Activated naive CD8-positive, alpha-beta T cell treated with anti-CD3 and anti-CD28 coated beads, Interleukin-2, amount 50 U/mL, for 24 hours (primary cell): ENCODE data around the gene CLCN7.

ENCODE experiments used
- ATAC-seq: fragments of 150-1000 bp; cut with Tn5 transposase; one replicate; pipeline ENCODE4 v1.10.0; 2021
- DNase-seq: peaks from one replicate; pipeline ENCODE4 v3.0.0; 2021
- H3K27ac Mint-ChIP-seq: one replicate; pipeline ENCODE4 v1.8.0; 2021; ENCODE audit warnings: mild to moderate bottlenecking, mixed read lengths
- H3K27me3 Mint-ChIP-seq: one replicate; pipeline ENCODE4 v1.8.0; 2021; ENCODE audit warnings: mixed read lengths
- H3K36me3 Mint-ChIP-seq: one replicate; pipeline ENCODE4 v1.8.0; 2021; ENCODE audit warnings: low read depth, mixed read lengths
- H3K4me1 Mint-ChIP-seq: one replicate; pipeline ENCODE4 v1.8.0; 2021; ENCODE audit warnings: mixed read lengths
- H3K4me3 Mint-ChIP-seq: one replicate; pipeline ENCODE4 v1.8.0; 2021; ENCODE audit warnings: mild to moderate bottlenecking, moderate library complexity, mixed read lengths
- H3K9me3 Mint-ChIP-seq: one replicate; pipeline ENCODE4 v1.8.0; 2021; ENCODE audit warnings: mixed read lengths

Gene CLCN7

GRCh38 chr16:1466054-1466453, 8.8 kb downstream of the CLCN7 start:
- Mint-ChIP-seq H3K27me3 (no peaks in the 10 kb centered on the region), H3K27ac (no peak overlapping the region), H3K4me1 (peaks cover 11% of the 10 kb centered on the region), H3K4me3 (no peak overlapping the region), H3K9me3 (no peaks in the 10 kb centered on the region), H3K36me3 (no peaks in the 10 kb centered on the region)
- ATAC-seq (no peak), DNase-seq (no peak)

GRCh38 chr16:1465567-1465915, 9.3 kb downstream of the CLCN7 start:
- H3K27ac Mint-ChIP-seq, result no peak overlapping the region
- H3K36me3 Mint-ChIP-seq, result no peaks in the 10 kb centered on the region
- peaks cover 7% of the 10 kb centered on the region for H3K4me1 Mint-ChIP-seq
- no peak for DNase-seq
- no peak overlapping the region for H3K4me3 Mint-ChIP-seq
- no peak for ATAC-seq
- H3K9me3 Mint-ChIP-seq, result no peaks in the 10 kb centered on the region
- no peaks in the 10 kb centered on the region for H3K27me3 Mint-ChIP-seq

GRCh38 chr16:1464894-1465566, 9.8 kb downstream of the CLCN7 start:
- Mint-ChIP-seq H3K27me3 (no peaks in the 10 kb centered on the region), H3K4me3 (no peak overlapping the region), H3K36me3 (no peaks in the 10 kb centered on the region), H3K9me3 (no peaks in the 10 kb centered on the region), H3K27ac (no peak overlapping the region), H3K4me1 (peaks cover 3% of the 10 kb centered on the region)
- no peak for ATAC-seq
- DNase-seq, result no peak

GRCh38 chr16:1464196-1464893, 10.5 kb downstream of the CLCN7 start:
- DNase-seq (no peak), ATAC-seq (no peak)
- no peaks in the 10 kb centered on the region for H3K4me1 Mint-ChIP-seq
- no peak overlapping the region for H3K27ac Mint-ChIP-seq
- H3K4me3 Mint-ChIP-seq, result no peak overlapping the region
- H3K36me3 Mint-ChIP-seq, result no peaks in the 10 kb centered on the region
- H3K9me3 Mint-ChIP-seq, result no peaks in the 10 kb centered on the region
- no peaks in the 10 kb centered on the region for H3K27me3 Mint-ChIP-seq

- Mint-ChIP-seq H3K36me3 (no peaks in the 10 kb centered on the region), H3K4me3 (no peak overlapping the region), H3K27me3 (no peaks in the 10 kb centered on the region), H3K27ac (no peak overlapping the region), H3K9me3 (no peaks in the 10 kb centered on the region), H3K4me1 (peaks cover 7% of the 10 kb centered on the region)
- DNase-seq, result no peak
- ATAC-seq, result no peak
Measured at GRCh38 chr16:1461146-1461545, 13.7 kb downstream of the CLCN7 start.

GRCh38 chr16:1460602-1461138, 14.2 kb downstream of the CLCN7 start:
- no peak overlapping the region for H3K27ac Mint-ChIP-seq

GRCh38 chr16:1459967-1460366, 14.9 kb downstream of the CLCN7 start:
- Mint-ChIP-seq H3K4me1 (peaks cover 7% of the 10 kb centered on the region), H3K27ac (no peak overlapping the region), H3K9me3 (no peaks in the 10 kb centered on the region), H3K4me3 (no peak overlapping the region), H3K27me3 (no peaks in the 10 kb centered on the region), H3K36me3 (no peaks in the 10 kb centered on the region)
- ATAC-seq (no peak), DNase-seq (no peak)

More at GRCh38 chr16:1460602-1461138, 14.2 kb downstream of the CLCN7 start:
- no peak overlapping the region for H3K4me3 Mint-ChIP-seq
- ATAC-seq (no peak), DNase-seq (no peak)
- peaks cover 7% of the 10 kb centered on the region for H3K4me1 Mint-ChIP-seq
- H3K9me3 Mint-ChIP-seq, result no peaks in the 10 kb centered on the region
- no peaks in the 10 kb centered on the region for H3K27me3 Mint-ChIP-seq
- H3K36me3 Mint-ChIP-seq, result no peaks in the 10 kb centered on the region

GRCh38 chr16:1458977-1459341, 15.9 kb downstream of the CLCN7 start:
- Mint-ChIP-seq H3K36me3 (no peaks in the 10 kb centered on the region), H3K27ac (peak overlapping the region; percentile 14)
- DNase-seq, result no peak

GRCh38 chr16:1458336-1458976, 16.4 kb downstream of the CLCN7 start:
- no peaks in the 10 kb centered on the region for H3K36me3 Mint-ChIP-seq
- H3K27ac Mint-ChIP-seq, result peak overlapping the region; percentile 14
- H3K4me1 Mint-ChIP-seq, result peaks cover 7% of the 10 kb centered on the region
- H3K27me3 Mint-ChIP-seq, result no peaks in the 10 kb centered on the region
- peak; percentile 42 for ATAC-seq
- no peaks in the 10 kb centered on the region for H3K9me3 Mint-ChIP-seq
- H3K4me3 Mint-ChIP-seq, result no peak overlapping the region
- peak; percentile 26 for DNase-seq

More at GRCh38 chr16:1458977-1459341, 15.9 kb downstream of the CLCN7 start:
- Mint-ChIP-seq H3K4me1 (peaks cover 7% of the 10 kb centered on the region), H3K27me3 (no peaks in the 10 kb centered on the region), H3K9me3 (no peaks in the 10 kb centered on the region), H3K4me3 (no peak overlapping the region)
- ATAC-seq, result no peak

GRCh38 chr16:1457489-1458245, 17.2 kb downstream of the CLCN7 start:
- no peak for ATAC-seq
- no peak overlapping the region for H3K27ac Mint-ChIP-seq
- no peaks in the 10 kb centered on the region for H3K9me3 Mint-ChIP-seq

GRCh38 chr16:1456951-1457350, 17.9 kb downstream of the CLCN7 start:
- peaks cover 7% of the 10 kb centered on the region for H3K4me1 Mint-ChIP-seq
- H3K27me3 Mint-ChIP-seq, result no peaks in the 10 kb centered on the region
- no peak overlapping the region for H3K27ac Mint-ChIP-seq
- no peak for ATAC-seq
- no peaks in the 10 kb centered on the region for H3K36me3 Mint-ChIP-seq
- no peak for DNase-seq
- no peak overlapping the region for H3K4me3 Mint-ChIP-seq
- no peaks in the 10 kb centered on the region for H3K9me3 Mint-ChIP-seq

More at GRCh38 chr16:1457489-1458245, 17.2 kb downstream of the CLCN7 start:
- peaks cover 7% of the 10 kb centered on the region for H3K4me1 Mint-ChIP-seq
- DNase-seq, result no peak
- H3K36me3 Mint-ChIP-seq, result no peaks in the 10 kb centered on the region
- H3K27me3 Mint-ChIP-seq, result no peaks in the 10 kb centered on the region
- no peak overlapping the region for H3K4me3 Mint-ChIP-seq

GRCh38 chr16:1455190-1456171, 19.3 kb downstream of the CLCN7 start:
- Mint-ChIP-seq H3K27me3 (no peaks in the 10 kb centered on the region), H3K36me3 (no peaks in the 10 kb centered on the region), H3K9me3 (no peaks in the 10 kb centered on the region), H3K4me3 (no peak overlapping the region), H3K4me1 (peaks cover 7% of the 10 kb centered on the region), H3K27ac (no peak overlapping the region)
- ATAC-seq (no peak), DNase-seq (no peak)

GRCh38 chr16:1454561-1454960, 20.3 kb downstream of the CLCN7 start:
- H3K9me3 Mint-ChIP-seq, result no peaks in the 10 kb centered on the region
- H3K27me3 Mint-ChIP-seq, result no peaks in the 10 kb centered on the region
- H3K27ac Mint-ChIP-seq, result no peak overlapping the region
- ATAC-seq (no peak), DNase-seq (no peak)
- H3K4me3 Mint-ChIP-seq, result no peak overlapping the region
- no peaks in the 10 kb centered on the region for H3K36me3 Mint-ChIP-seq
- peaks cover 7% of the 10 kb centered on the region for H3K4me1 Mint-ChIP-seq
